ENCODE measurements around the gene IMPG2.

Gene IMPG2

DNA sequence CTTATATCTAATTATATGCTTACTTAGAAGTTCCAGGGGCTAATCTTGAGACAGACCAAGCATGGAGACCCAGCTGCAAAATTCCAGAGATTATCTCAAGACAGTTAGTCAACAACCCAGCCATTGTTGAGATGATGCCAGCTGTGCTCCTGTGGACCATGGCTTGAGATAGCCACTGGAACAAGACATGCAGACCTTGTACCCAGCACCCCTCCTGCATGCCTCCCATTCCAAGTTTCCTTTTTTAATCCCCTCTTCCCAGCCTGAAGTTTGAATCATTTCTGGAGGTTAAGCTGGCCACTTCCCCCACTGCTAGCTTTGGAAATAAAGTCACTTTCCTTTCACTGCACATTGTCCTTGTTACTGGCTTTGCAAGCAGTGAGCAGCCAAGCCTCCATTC is 53.8 kb downstream of the IMPG2 start:
- no peak overlapping the region for H3K4me3 ChIP-seq (ENCODE audit: low read depth, low read length)
- TF ChIP-seq CTCF (IDR thresholded peaks at IDR 0.05; ENCODE audit: borderline replicate concordance, insufficient read depth, low read depth, low read length), result no peak

DNA sequence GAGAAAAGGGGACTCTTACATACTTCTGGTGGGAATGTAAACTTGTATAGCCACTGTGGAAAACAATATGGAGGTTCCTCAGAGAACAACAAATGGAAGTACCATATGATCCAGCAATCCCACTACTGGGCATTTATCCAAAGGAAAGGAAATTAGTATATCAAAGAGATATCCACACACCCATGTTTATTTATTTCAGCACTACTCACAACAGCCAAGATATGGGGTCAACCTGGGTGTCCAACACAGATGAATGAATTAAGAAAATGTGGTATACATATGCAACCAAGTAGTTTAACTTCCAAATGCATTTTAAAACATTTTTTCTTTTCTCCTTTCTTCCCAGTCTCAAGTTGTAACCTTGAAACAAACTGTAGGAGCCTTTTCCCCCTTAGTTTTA is 54.3 kb downstream of the IMPG2 start:
- TF ChIP-seq CTCF (IDR thresholded peaks at IDR 0.05; ENCODE audit: borderline replicate concordance, insufficient read depth, low read depth, low read length), result no peak
- H3K4me3 ChIP-seq (ENCODE audit: low read depth, low read length), result no peak overlapping the region

- no peak overlapping the region for H3K4me3 ChIP-seq (ENCODE audit: low read depth, low read length)
- TF ChIP-seq CTCF (IDR thresholded peaks at IDR 0.05; ENCODE audit: borderline replicate concordance, insufficient read depth, low read depth, low read length), result no peak
Observed at GRCh38 chr3:101262393-101263240, 57.8 kb downstream of the IMPG2 start.

- TF ChIP-seq CTCF (IDR thresholded peaks at IDR 0.05; ENCODE audit: borderline replicate concordance, insufficient read depth, low read depth, low read length), result no peak
- no peak overlapping the region for H3K4me3 ChIP-seq (ENCODE audit: low read depth, low read length)
Observed at GRCh38 chr3:101261506-101261905, 58.9 kb downstream of the IMPG2 start.

DNA sequence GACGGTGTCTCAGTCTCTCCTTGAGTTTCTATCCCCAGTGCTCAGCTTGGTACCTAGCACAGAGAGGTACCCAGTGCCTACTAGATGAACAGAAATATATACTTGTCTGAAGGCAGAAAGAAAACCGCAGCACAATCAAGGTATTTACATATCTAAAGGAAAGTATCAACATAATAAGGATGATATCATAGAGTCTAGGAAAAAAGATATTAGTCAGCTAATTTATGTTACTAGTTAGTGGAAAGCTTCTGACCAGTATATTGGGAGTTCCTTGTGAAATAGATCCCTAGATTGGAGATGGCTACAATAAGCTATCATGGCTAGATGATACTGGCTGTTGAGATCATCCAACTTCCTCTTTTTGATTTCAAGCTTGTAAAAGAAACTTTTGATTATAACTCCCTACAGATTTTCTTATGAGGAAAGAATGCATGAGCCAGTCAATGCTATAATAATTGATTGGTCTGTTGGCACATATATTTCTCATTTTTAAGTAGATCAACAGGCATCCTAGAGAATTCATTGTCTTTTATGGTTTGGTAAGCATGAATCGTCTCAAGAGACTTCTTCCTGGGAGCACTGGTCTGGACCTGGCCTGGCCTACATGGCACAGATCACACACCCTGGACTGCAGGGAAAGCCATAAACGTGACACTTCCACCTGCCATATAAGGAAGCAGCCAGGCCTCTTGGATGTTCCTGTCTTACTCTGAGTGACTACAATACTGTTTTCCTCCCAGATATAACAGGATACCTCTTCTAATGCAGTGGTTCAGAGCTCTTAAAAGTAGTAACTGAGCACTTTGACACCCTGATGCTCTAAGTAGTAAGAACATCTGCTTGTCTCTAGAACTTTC is 60.7 kb downstream of the IMPG2 start:
- no peak for TF ChIP-seq CTCF (IDR thresholded peaks at IDR 0.05; ENCODE audit: borderline replicate concordance, insufficient read depth, low read depth, low read length)
- H3K4me3 ChIP-seq (ENCODE audit: low read depth, low read length), result no peak overlapping the region

DNA sequence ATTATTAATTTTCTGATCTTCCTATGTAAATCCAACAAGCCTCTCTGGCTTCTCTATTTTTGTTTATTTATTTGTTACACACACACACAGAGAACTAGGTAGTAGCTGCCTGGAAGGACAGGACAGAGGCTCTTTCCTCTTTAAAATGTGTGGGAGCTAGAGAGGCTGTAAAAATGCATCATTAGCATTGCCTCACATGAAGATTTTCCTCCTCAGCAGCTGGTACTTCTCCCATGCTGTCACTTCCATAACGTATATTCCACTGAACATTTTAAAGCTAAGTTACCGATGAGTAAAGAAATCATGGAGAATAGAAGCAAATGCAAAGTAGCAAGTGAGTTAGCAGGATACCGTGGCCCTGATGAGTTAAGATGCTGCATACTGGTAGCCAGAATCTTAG is 63.9 kb downstream of the IMPG2 start:
- H3K4me3 ChIP-seq (ENCODE audit: low read depth, low read length), result no peak overlapping the region
- TF ChIP-seq CTCF (IDR thresholded peaks at IDR 0.05; ENCODE audit: borderline replicate concordance, insufficient read depth, low read depth, low read length), result no peak

Measured in GM12875 (cell line).